ENCODE measurements around the gene SPANXN1.
"Not testable (repeated sequence)": the region's sequence is repeated elsewhere in the genome, so short reads cannot be mapped to it uniquely, and the experiment has no call there.

The SPANXN1 gene, protein sequence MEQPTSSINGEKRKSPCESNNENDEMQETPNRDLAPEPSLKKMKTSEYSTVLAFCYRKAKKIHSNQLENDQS

DNA sequence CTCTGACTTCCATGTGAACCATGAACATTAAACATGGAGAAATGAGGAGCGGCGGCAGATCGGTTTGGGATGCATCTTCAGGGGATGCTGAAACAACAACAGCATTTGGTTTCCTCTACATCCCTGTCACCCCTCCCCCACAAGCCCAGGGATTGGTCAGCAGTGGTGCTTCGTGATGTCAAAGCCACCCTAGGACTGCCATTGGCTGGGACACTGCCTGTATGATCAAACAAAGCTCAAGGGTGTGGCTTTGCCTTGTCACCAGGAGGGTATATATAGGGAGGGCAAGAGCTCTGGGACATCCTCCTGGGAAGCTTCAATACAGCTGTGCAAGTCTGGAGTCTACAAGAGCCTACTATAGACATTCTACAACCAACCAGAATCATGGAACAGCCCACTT lies at the start of gene SPANXN1:
TSS of gene SPANXN1 (plus strand) at position 301 of the 400 bp plus-strand sequence. CDS start at position 385, 84 bp downstream.
- DNase-seq (ENCODE audit: low spot score) = not testable (repeated sequence)

DNA sequence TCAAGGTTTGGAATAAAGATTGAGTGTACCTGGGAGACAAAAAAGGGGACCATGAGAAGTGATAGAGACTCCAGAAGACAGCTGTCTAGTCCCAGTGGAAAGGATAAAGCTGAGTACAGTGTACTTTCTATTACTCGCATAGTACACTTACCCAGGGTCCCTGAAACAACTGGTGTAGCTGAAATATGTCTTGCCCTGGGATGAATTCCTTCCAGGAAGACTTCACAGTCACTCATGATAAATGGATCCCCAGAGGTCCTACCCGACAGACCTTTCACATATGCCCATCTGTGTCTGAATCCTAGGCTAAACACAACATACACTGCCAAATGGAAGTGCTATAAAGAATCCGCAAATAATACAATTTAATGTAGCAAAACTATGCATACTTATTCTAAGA lies 48.2 kb upstream of the SPANXN1 start:
- no peak for DNase-seq (ENCODE audit: low spot score)

DNA sequence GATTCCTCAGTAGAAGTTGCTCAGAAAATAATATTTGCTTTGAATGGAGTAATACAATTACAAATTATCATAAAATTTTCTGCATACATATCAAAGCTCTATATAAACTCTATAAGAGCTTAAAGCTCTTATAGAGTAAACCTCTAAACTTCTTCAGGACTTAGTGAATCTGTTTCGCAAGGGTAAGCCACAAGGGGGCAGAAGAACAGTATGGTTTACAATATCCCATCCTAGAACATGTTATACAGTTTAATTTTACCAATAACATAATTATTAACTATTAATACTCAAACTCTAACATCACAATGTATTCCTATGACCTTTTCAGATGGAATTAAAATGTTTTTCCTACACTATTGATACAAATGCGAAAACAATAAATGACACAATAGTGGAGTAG lies 33.8 kb upstream of the SPANXN1 start:
- peak; percentile 13 for DNase-seq (ENCODE audit: low spot score)

DNA sequence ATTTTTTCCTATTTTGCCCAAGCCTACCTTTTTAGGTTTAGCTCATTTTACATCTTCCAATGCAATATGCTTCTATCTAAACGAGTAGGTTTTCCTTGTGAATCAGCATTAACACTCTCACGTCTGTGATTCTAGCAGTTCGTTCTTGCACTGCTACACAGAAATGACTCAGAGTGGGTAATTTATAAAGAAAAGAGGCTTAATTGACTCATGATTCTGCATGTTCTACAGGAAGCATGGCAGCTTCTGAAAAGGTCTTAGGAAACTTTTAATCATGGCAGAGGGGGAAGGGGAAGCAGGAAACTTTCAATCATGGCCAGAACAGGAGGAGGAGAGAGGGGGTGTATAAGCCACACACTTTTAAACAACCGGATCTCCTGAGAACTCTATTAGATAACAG lies 44.9 kb downstream of the SPANXN1 start:
- DNase-seq (ENCODE audit: low spot score) = no peak
